NCI-H446 treated with DMSO at 0.1 percent for 48 hours (cell line): ENCODE data around the gene PSEN1.

Experiments
- DNase-seq: peaks from one replicate; lab custom pipeline; 2025; lab: John Stamatoyannopoulos, UW

The PSEN1 gene

GRCh38 chr14:73254247-73255004 is 118.1 kb downstream of the PSEN1 start:
- no peak for DNase-seq

GRCh38 chr14:73255005-73255400 is 118.7 kb downstream of the PSEN1 start:
- DNase-seq = no peak

GRCh38 chr14:73255693-73256225 is 119.5 kb downstream of the PSEN1 start:
- no peak for DNase-seq

GRCh38 chr14:73258076-73258475 is 121.8 kb downstream of the PSEN1 start:
- DNase-seq = no peak

- no peak for DNase-seq
Observed at GRCh38 chr14:73258845-73259611, 122.7 kb downstream of the PSEN1 start.

GRCh38 chr14:73259837-73260236 is 123.5 kb downstream of the PSEN1 start:
- no peak for DNase-seq

GRCh38 chr14:73260574-73260973 is 124.3 kb downstream of the PSEN1 start:
- DNase-seq = no peak

- DNase-seq = no peak
Observed at GRCh38 chr14:73261075-73261474, 124.8 kb downstream of the PSEN1 start.

- DNase-seq = no peak
Observed at GRCh38 chr14:73261520-73262426, 125.5 kb downstream of the PSEN1 start.

GRCh38 chr14:73262427-73263183 is 126.3 kb downstream of the PSEN1 start:
- no peak for DNase-seq

- no peak for DNase-seq
Observed at GRCh38 chr14:73263606-73264005, 127.3 kb downstream of the PSEN1 start.

GRCh38 chr14:73264080-73264884 is 128.0 kb downstream of the PSEN1 start:
- no peak for DNase-seq

GRCh38 chr14:73264885-73265720 is 128.8 kb downstream of the PSEN1 start:
- no peak for DNase-seq

GRCh38 chr14:73265721-73266046 is 129.4 kb downstream of the PSEN1 start:
- DNase-seq = no peak

GRCh38 chr14:73266317-73266716 is 130.0 kb downstream of the PSEN1 start:
- DNase-seq = no peak

- no peak for DNase-seq
Observed at GRCh38 chr14:73267474-73267873, 131.2 kb downstream of the PSEN1 start.

- DNase-seq = no peak
Observed at GRCh38 chr14:73269729-73270531, 133.6 kb downstream of the PSEN1 start.

GRCh38 chr14:73272393-73272792 is 136.1 kb downstream of the PSEN1 start:
- no peak for DNase-seq
